ENCODE measurements around the gene AFF1. TPM values are rescaled to one million over a fixed set of nuclear protein-coding genes. Genes with fewer than 3 reads are reported as not detected.
"Not testable (repeated sequence)": the region's sequence is repeated elsewhere in the genome, so short reads cannot be mapped to it uniquely, and the experiment has no call there.

The AFF1 gene
- total and polyA plus RNA-seq, 5 experiments from 2014 or later = 9.0 to 55.8 (median 13.7) TPM

- H3K27me3 Mint-ChIP-seq = no peaks in the 10 kb centered on the region
- no peaks in the 10 kb centered on the region for H3K9me3 Mint-ChIP-seq
- DNase-seq = no peak
- H3K4me1 Mint-ChIP-seq = peaks cover 25 to 64% (median 48%) of the 10 kb centered on the region in 4 donors
- peak overlapping the region in 1 of 10 donors; percentile 12 for H3K4me3 Mint-ChIP-seq
- ATAC-seq = peak in 1 of 2 donors; percentile 49
- peak overlapping the region in 2 of 10 donors; percentile 26 to 43 for H3K27ac Mint-ChIP-seq
- POLR2A ChIA-PET = no interaction called here
- H3K36me3 Mint-ChIP-seq = peaks cover 0 to 10% (median 0%) of the 10 kb centered on the region in 3 donors
These were observed 92.1 kb downstream of the AFF1 start for GRCh38 chr4:87026800-87027495.

- H3K36me3 Mint-ChIP-seq = peaks cover 0 to 10% (median 0%) of the 10 kb centered on the region in 3 donors
- ATAC-seq = no peak
- H3K4me1 Mint-ChIP-seq = peaks cover 16 to 47% (median 36%) of the 10 kb centered on the region in 4 donors
- DNase-seq = no peak
- no peaks in the 10 kb centered on the region for H3K9me3 Mint-ChIP-seq
- no peaks in the 10 kb centered on the region for H3K27me3 Mint-ChIP-seq
- H3K27ac Mint-ChIP-seq = peak overlapping the region in 2 of 10 donors; percentile 4 to 19
- POLR2A ChIA-PET = no interaction called here
- H3K4me3 Mint-ChIP-seq = no peak overlapping the region
These were observed 94.5 kb downstream of the AFF1 start for GRCh38 chr4:87029356-87029755.

- Mint-ChIP-seq H3K27me3 (no peaks in the 10 kb centered on the region), H3K4me1 (peaks cover 16 to 47% (median 35%) of the 10 kb centered on the region in 4 donors), H3K27ac (no peak overlapping the region), H3K36me3 (peaks cover 0 to 8% (median 0%) of the 10 kb centered on the region in 3 donors), H3K4me3 (no peak overlapping the region), H3K9me3 (no peaks in the 10 kb centered on the region)
- DNase-seq = no peak
- POLR2A ChIA-PET = interaction anchor here (1.5 kb wide), 1 partner anchor 23 kb away, joined by 6 read pairs; no protein-coding TSS in a partner anchor
- no peak for ATAC-seq
These were observed 95.3 kb downstream of the AFF1 start for GRCh38 chr4:87030124-87030523.

- no peak overlapping the region for H3K4me3 Mint-ChIP-seq
- POLR2A ChIA-PET = interaction anchor here (1.5 kb wide), 1 partner anchor 24 kb away, joined by 6 read pairs; no protein-coding TSS in a partner anchor
- no peaks in the 10 kb centered on the region for H3K9me3 Mint-ChIP-seq
- H3K27me3 Mint-ChIP-seq = no peaks in the 10 kb centered on the region
- H3K36me3 Mint-ChIP-seq = peaks cover 0 to 8% (median 0%) of the 10 kb centered on the region in 3 donors
- no peak for ATAC-seq
- no peak for DNase-seq
- peaks cover 18 to 45% (median 31%) of the 10 kb centered on the region in 4 donors for H3K4me1 Mint-ChIP-seq
- H3K27ac Mint-ChIP-seq = no peak overlapping the region
These were observed 96.1 kb downstream of the AFF1 start for GRCh38 chr4:87030755-87031441.

GRCh38 chr4:87031920-87032319 is 97.1 kb downstream of the AFF1 start:
- DNase-seq (no peak), ATAC-seq (no peak)
- peaks cover 20 to 44% (median 27%) of the 10 kb centered on the region in 4 donors for H3K4me1 Mint-ChIP-seq
- H3K36me3 Mint-ChIP-seq = peaks cover 0 to 8% (median 0%) of the 10 kb centered on the region in 3 donors
- H3K27ac Mint-ChIP-seq = no peak overlapping the region
- POLR2A ChIA-PET = no interaction called here
- no peak overlapping the region for H3K4me3 Mint-ChIP-seq
- H3K9me3 Mint-ChIP-seq = no peaks in the 10 kb centered on the region
- no peaks in the 10 kb centered on the region for H3K27me3 Mint-ChIP-seq

GRCh38 chr4:87032884-87033533 is 98.2 kb downstream of the AFF1 start:
- POLR2A ChIA-PET = interaction anchor here (1.1 kb wide), 1 partner anchor 27 kb away, joined by 4 read pairs; no protein-coding TSS in a partner anchor
- no peak for DNase-seq
- H3K4me3 Mint-ChIP-seq = no peak overlapping the region
- peaks cover 17 to 49% (median 28%) of the 10 kb centered on the region in 4 donors for H3K4me1 Mint-ChIP-seq
- H3K27me3 Mint-ChIP-seq = no peaks in the 10 kb centered on the region
- no peak overlapping the region for H3K27ac Mint-ChIP-seq
- ATAC-seq = no peak
- H3K9me3 Mint-ChIP-seq = no peaks in the 10 kb centered on the region
- H3K36me3 Mint-ChIP-seq = peaks cover 0 to 8% (median 0%) of the 10 kb centered on the region in 3 donors

- no peak for DNase-seq
- POLR2A ChIA-PET = no interaction called here
- Mint-ChIP-seq H3K9me3 (no peaks in the 10 kb centered on the region), H3K27me3 (no peaks in the 10 kb centered on the region), H3K4me1 (peaks cover 21 to 50% (median 33%) of the 10 kb centered on the region in 4 donors), H3K4me3 (no peak overlapping the region), H3K36me3 (peaks cover 0 to 8% (median 0%) of the 10 kb centered on the region in 3 donors), H3K27ac (no peak overlapping the region)
- ATAC-seq = no peak
These were observed 99.1 kb downstream of the AFF1 start for GRCh38 chr4:87033902-87034301.

GRCh38 chr4:87034527-87034926 is 99.7 kb downstream of the AFF1 start:
- H3K27ac Mint-ChIP-seq = no peak overlapping the region

GRCh38 chr4:87035881-87036509 is 101.2 kb downstream of the AFF1 start:
- POLR2A ChIA-PET = no interaction called here

More at GRCh38 chr4:87034527-87034926, 99.7 kb downstream of the AFF1 start:
- no peaks in the 10 kb centered on the region for H3K9me3 Mint-ChIP-seq
- no peaks in the 10 kb centered on the region for H3K27me3 Mint-ChIP-seq
- peaks cover 19 to 50% (median 35%) of the 10 kb centered on the region in 4 donors for H3K4me1 Mint-ChIP-seq
- POLR2A ChIA-PET = no interaction called here
- no peak for ATAC-seq
- peaks cover 0 to 5% (median 0%) of the 10 kb centered on the region in 3 donors for H3K36me3 Mint-ChIP-seq
- no peak overlapping the region for H3K4me3 Mint-ChIP-seq
- DNase-seq = no peak

GRCh38 chr4:87036713-87037112 is 101.9 kb downstream of the AFF1 start:
- POLR2A ChIA-PET = no interaction called here
- Mint-ChIP-seq H3K4me1 (peaks cover 19 to 60% (median 42%) of the 10 kb centered on the region in 4 donors), H3K27ac (peak overlapping the region in 2 of 10 donors; percentile 26 to 48), H3K4me3 (peak overlapping the region in 1 of 10 donors; percentile 59), H3K36me3 (no peaks in the 10 kb centered on the region), H3K9me3 (no peaks in the 10 kb centered on the region), H3K27me3 (no peaks in the 10 kb centered on the region)
- DNase-seq (no peak), ATAC-seq (no peak)

More at GRCh38 chr4:87035881-87036509, 101.2 kb downstream of the AFF1 start:
- no peaks in the 10 kb centered on the region for H3K9me3 Mint-ChIP-seq
- H3K36me3 Mint-ChIP-seq = no peaks in the 10 kb centered on the region
- DNase-seq = no peak
- peak overlapping the region in 1 of 10 donors; percentile 22 for H3K27ac Mint-ChIP-seq
- H3K27me3 Mint-ChIP-seq = no peaks in the 10 kb centered on the region
- H3K4me3 Mint-ChIP-seq = no peak overlapping the region
- ATAC-seq = no peak
- H3K4me1 Mint-ChIP-seq = peaks cover 17 to 53% (median 36%) of the 10 kb centered on the region in 4 donors

- peak overlapping the region in 5 of 10 donors; percentile 28 to 81 (median 54) for H3K27ac Mint-ChIP-seq
- DNase-seq, ATAC-seq, H3K27me3 Mint-ChIP-seq, H3K9me3 Mint-ChIP-seq, H3K36me3 Mint-ChIP-seq, POLR2A ChIA-PET: not testable (repeated sequence)
- H3K4me3 Mint-ChIP-seq = peak overlapping the region in 1 of 10 donors; percentile 6
- peaks cover 19 to 65% (median 47%) of the 10 kb centered on the region in 4 donors for H3K4me1 Mint-ChIP-seq
These were observed 102.4 kb downstream of the AFF1 start for GRCh38 chr4:87037171-87037570.

GRCh38 chr4:87037671-87038334 is 103.0 kb downstream of the AFF1 start:
- Mint-ChIP-seq H3K27me3 (no peaks in the 10 kb centered on the region), H3K4me1 (peaks cover 19 to 69% (median 53%) of the 10 kb centered on the region in 4 donors), H3K4me3 (no peak overlapping the region), H3K9me3 (no peaks in the 10 kb centered on the region), H3K36me3 (no peaks in the 10 kb centered on the region), H3K27ac (peak overlapping the region in 4 of 10 donors; percentile 6 to 61 (median 54))
- no peak for ATAC-seq
- POLR2A ChIA-PET = no interaction called here
- no peak for DNase-seq

Measured in naive thymus-derived CD8-positive, alpha-beta T cell (primary cell).